Stimulated activated CD4-positive, alpha-beta T cell treated with anti-CD3 and anti-CD28 coated beads, Interleukin-4, amount 100 ng/mL, for 24 hours (primary cell): Measurements from ENCODE around the gene GMPPA.

Experiments used
- DNase-seq: peaks from one replicate; pipeline ENCODE4 v3.0.0-alpha.2; 2020

GMPPA gene

GRCh38 chr2:219540784-219541504, 42.3 kb downstream of the GMPPA start:
- DNase-seq, result no peak

- DNase-seq, result peak; percentile 86
These were observed 43.0 kb downstream of the GMPPA start for GRCh38 chr2:219541611-219542180.

- DNase-seq, result no peak
These were observed 44.4 kb downstream of the GMPPA start for GRCh38 chr2:219542931-219543595.

- peak; percentile 95 for DNase-seq
These were observed 45.1 kb downstream of the GMPPA start, which contains the start of the genes CHPF and TMEM198 for GRCh38 chr2:219543596-219544358. CHPF (minus strand) TSS chr2:219543809; CDS start chr2:219543538, 271 bp downstream. TMEM198 (plus strand) TSS chr2:219544028; CDS start chr2:219544728, 700 bp downstream.

GRCh38 chr2:219544567-219544966, 45.9 kb downstream of the GMPPA start:
- no peak for DNase-seq

- no peak for DNase-seq
These were observed 46.7 kb downstream of the GMPPA start for GRCh38 chr2:219545295-219545942.

- no peak for DNase-seq
These were observed 47.3 kb downstream of the GMPPA start for GRCh38 chr2:219545943-219546352.

- DNase-seq, result no peak
These were observed 48.9 kb downstream of the GMPPA start for GRCh38 chr2:219547621-219548020.

GRCh38 chr2:219548990-219549389, 50.3 kb downstream of the GMPPA start:
- DNase-seq, result no peak

- no peak for DNase-seq
These were observed 50.9 kb downstream of the GMPPA start for GRCh38 chr2:219549619-219550018.

GRCh38 chr2:219551441-219552381, 53.0 kb downstream of the GMPPA start:
- no peak for DNase-seq

GRCh38 chr2:219552382-219553167, 53.9 kb downstream of the GMPPA start:
- DNase-seq, result peak; percentile 80

GRCh38 chr2:219553168-219553417, 54.4 kb downstream of the GMPPA start:
- no peak for DNase-seq

- DNase-seq, result no peak
These were observed 54.8 kb downstream of the GMPPA start for GRCh38 chr2:219553463-219553963.

- no peak for DNase-seq
These were observed 55.7 kb downstream of the GMPPA start for GRCh38 chr2:219554350-219554749.

GRCh38 chr2:219555956-219556355, 57.3 kb downstream of the GMPPA start:
- no peak for DNase-seq

- DNase-seq, result no peak
These were observed 57.7 kb downstream of the GMPPA start for GRCh38 chr2:219556413-219556812.
